A549 (cell line): ENCODE results near the gene CSTPP1.

Source experiments
- BHLHE40 ChIP-seq: IDR thresholded peaks from 2 replicates; pipeline ENCODE4 v1.6.1; 2012; ENCODE audit warnings: low read depth, low read length, inconsistent platforms
- CHD4 ChIP-seq: fragments of 200-600 bp; sonication (generic); IDR thresholded peaks from 2 replicates; pipeline ENCODE4 v1.6.1; 2016; ENCODE audit warnings: antibody characterized with exemption, mild to moderate bottlenecking, borderline replicate concordance
- CTCF ChIP-seq: fragments of >200 bp; sonication (Bioruptor Twin); formaldehyde crosslinking; IDR thresholded peaks from 3 replicates; pipeline ENCODE4 v1.5.1; 2016
- EP300 ChIP-seq, 2 experiments: fragments of >200 bp; sonication (Bioruptor Twin); formaldehyde crosslinking; IDR thresholded peaks; 2 replicates in 1 of 2; 3 replicates in 1 of 2; pipeline ENCODE4 v1.6.1; 2016 to 2017
- POLR2A ChIP-seq: IDR thresholded peaks from 2 replicates; pipeline ENCODE4 v1.6.1; 2012; ENCODE audit warnings: mild to moderate bottlenecking, low read length
- RAD21 ChIP-seq, 2 experiments: fragments of >200 bp in 1 of 2; sonication (Bioruptor Twin) in 1 of 2; formaldehyde crosslinking in 1 of 2; IDR thresholded peaks in 1 of 2; conservative IDR thresholded peaks in 1 of 2; 2 replicates in 1 of 2; 3 replicates in 1 of 2; pipeline ENCODE4 v1.6.1; 2012 to 2018; ENCODE audit warnings: inconsistent platforms in 1 of 2
- RCOR1 ChIP-seq: fragments of 150-350 bp; IDR thresholded peaks from 2 replicates; pipeline ENCODE4 v1.6.1; 2014; ENCODE audit warnings: antibody characterized with exemption, low read length, low read depth
- REST ChIP-seq: fragments of 200-600 bp; sonication (generic); IDR thresholded peaks from 2 replicates; pipeline ENCODE4 v1.6.1; 2016; ENCODE audit warnings: antibody characterized with exemption, mild to moderate bottlenecking, moderate library complexity
- ZFP36 ChIP-seq: fragments of 450-650 bp; IDR thresholded peaks from 2 replicates; pipeline ENCODE4 v1.6.1; 2014; ENCODE audit warnings: borderline replicate concordance; ENCODE audit not compliant: partially characterized antibody
- TF ChIP-seq, protein P1 (sequence below): IDR thresholded peaks from 2 replicates; pipeline ENCODE4 v1.6.1; 2012

- TF ChIP-seq CTCF: no peak
- no peak for TF ChIP-seq BHLHE40
- no peak for TF ChIP-seq RAD21 (conservative IDR thresholded peaks at IDR 0.05 in 1 of 2, IDR thresholded peaks at IDR 0.05 in 1 of 2)
- no peak for TF ChIP-seq POLR2A
- TF ChIP-seq EP300 (IDR thresholded peaks at IDR 0.05): no peak
- TF ChIP-seq CHD4: no peak
- TF ChIP-seq REST: no peak
- no peak for TF ChIP-seq ZFP36
- TF ChIP-seq, protein P1, sequence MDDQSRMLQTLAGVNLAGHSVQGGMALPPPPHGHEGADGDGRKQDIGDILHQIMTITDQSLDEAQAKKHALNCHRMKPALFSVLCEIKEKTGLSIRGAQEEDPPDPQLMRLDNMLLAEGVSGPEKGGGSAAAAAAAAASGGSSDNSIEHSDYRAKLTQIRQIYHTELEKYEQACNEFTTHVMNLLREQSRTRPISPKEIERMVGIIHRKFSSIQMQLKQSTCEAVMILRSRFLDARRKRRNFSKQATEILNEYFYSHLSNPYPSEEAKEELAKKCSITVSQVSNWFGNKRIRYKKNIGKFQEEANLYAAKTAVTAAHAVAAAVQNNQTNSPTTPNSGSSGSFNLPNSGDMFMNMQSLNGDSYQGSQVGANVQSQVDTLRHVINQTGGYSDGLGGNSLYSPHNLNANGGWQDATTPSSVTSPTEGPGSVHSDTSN: no peak
- TF ChIP-seq RCOR1: no peak
These were observed 246.7 kb downstream of the CSTPP1 start for GRCh38 chr11:47183031-47183856.
